Suppressor macrophage treated with lipopolysaccharide for 1 hour (primary cell): ENCODE data around the gene GARIN5B.

Experiments
- DNase-seq, 3 donors: peaks; one replicate each; pipeline ENCODE4 v3.0.0-alpha.2; 2020 to 2022

The GARIN5B gene

DNA sequence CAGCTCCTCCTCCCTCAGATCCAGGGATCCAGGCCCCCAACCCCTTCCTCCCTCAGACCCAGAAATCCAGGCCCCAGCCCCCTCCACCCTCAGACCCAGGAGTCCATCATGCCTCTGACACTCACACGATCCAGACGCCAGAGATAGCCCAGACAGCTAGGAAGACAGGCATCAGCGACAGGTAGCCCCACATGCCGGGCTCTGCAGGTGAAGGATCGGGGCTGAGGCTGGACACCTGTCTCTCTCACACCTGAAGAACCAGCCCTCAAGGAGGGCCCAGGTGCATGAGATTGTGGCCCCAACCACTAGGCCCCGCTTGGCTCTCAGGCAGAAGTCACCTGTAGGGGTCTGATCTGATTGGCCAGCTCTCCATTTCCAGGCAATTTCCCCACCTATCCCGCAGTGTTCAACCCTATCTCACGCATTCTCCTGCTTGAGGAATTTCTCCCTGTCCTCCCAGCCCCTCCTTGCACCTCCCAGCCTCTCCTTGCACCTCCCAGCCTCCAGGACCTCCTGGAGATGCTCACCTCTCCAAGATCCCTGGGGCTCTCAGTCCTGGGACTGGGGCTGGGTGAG lies 42.1 kb downstream of the GARIN5B start:
- DNase-seq, result no peak

GRCh38 chr19:55319785-55320184 lies 43.3 kb downstream of the GARIN5B start:
- DNase-seq, result no peak

- no peak for DNase-seq
Observed at GRCh38 chr19:55316646-55317045, 46.4 kb downstream of the GARIN5B start.

DNA sequence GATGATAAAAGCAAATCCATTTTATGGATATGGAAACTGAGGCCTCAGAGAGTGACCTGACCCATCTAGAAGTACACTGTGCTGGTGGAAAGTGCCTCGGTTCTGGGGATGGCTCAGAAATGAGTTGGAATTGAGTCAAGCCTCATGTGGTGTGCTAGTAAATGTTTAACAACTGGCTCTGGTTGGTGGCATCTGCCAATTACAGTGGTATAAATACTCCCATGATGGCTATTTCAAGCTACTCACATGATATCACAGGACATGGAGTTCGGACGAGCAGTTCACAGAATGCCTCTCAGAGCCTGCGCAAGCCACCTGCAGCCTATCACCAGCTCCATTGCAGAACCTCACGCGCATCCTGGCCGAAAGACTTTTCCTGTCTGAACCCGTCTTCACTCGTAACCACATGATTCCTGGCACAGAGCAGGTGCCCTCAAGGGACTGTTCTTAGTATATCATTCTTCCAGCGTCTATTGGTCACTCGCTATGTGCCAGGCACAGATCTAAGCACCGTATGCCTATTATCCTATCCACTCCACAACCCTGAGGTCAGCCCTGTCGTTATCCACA lies 47.0 kb downstream of the GARIN5B start:
- no peak for DNase-seq

DNA sequence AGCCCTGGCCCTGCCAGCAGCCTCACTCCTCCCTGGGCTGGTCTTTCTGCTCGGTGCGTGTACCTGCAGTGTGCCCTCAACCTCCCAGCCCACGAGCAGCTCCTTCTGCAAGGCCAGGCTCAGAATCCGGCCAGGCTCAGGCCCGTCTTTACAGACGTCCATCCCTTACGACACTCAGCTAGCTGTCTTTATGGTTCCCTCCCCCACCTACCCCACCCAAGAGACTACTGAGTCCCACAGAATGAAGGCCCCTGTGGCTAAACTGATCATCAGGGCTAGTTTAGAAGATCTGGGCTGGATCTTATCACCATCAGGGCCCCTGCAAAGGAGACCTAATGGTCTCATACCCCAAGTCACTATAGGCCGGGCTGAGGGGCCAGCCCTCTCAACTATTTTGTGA lies 48.7 kb downstream of the GARIN5B start:
- DNase-seq, result no peak

DNA sequence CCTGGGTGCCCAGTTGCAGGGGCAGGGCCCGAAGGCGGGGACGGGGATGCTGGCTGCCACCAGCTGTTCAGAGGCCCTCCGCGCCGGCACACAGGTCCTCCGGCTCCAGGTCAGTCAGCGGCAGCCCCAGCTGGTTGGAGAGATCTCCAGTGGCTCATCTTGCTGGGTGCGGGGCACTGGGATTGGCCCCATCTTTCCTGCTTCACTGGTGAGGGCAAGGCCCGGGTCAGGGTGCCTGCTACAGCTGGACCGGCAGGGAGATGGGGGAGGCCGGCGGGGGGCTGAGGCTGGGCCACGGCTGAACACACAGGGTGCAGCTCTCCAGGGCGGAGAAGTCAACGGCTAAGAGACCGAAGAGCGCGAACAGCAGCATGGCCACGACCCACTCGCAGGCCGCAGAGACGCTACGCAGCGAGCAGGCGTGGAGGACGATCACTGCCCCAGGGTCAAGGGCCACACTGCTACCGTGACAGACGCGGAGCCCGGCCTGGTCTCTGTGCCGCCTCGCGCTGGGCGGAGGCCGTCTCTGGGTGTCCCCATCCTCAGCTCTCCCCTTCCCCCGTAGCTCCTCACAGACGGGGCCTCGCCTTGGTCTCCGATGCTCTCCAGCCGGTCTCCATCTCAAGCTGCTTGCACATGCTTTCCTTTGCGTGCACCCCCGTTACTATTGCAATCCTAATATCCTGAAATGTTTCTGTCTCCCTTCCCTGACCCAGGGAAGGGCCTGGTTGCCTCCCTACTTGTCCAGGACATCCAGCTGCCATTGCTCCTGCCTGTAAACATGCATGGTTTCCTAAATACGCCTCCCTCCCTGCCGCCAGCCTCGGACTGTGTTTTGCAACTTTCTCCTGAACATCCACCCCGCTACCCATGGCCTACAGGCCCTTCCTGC lies 50.2 kb downstream of the GARIN5B start:
- DNase-seq, result no peak

DNA sequence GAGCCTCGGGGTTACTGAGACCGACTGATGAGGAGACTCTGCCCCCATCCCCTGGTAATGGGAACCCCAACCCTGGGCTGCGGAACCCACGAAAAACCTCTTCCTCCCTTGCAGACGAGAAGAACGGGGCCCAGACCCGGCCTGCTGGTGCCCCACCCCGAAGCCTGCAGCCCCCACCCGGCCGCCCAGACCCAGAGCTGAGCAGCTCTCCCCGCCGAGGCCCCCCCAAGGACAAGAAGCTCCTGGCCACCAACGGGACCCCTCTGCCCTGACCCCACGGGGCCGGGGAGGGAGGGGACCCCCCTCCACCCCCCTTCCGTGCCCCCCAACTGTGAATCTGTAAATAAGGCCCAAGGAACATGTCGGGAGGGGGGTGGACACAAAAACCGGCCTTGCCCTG lies 51.3 kb downstream of the GARIN5B start:
- DNase-seq, result no peak

- no peak for DNase-seq
Observed at GRCh38 chr19:55311397-55311796, 51.7 kb downstream of the GARIN5B start.

DNA sequence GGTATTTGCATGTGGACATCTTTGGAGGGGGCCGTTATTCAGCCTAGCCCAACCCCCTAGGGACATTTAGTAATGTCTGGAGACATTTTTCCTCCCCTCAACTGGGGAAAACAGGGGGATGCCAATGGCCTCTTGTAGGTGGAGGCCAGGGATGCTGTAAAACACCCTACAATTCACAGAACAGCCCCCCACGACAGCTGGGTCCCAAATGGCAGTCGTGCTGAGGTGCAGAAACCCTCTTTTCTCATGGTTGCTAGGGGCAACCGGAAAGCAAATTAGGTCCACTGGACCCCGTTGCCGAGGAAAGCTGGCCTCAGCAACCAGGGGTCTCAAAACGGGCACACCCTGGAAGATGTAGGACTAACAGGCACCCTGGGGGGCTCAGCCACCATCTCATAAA lies 52.6 kb downstream of the GARIN5B start:
- DNase-seq, result no peak

DNA sequence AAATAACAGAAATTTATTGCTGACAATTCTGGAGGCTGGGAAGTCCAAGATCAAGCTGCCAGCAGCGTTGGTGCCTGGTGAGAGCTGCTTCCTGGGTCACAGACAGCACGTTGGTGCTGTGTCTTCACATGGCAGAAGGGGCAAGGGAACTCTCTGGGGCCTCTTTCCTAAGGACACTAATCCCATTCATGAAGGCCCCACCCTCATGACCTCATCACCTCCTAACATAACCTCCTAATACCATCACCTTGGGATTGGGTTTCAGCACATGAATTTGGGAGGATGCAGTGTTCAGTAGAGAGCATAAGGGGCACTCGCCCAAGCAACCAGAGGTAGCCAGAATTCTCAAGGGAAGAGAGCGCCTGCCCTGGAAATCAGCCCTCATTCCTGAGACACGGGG lies 53.6 kb downstream of the GARIN5B start:
- DNase-seq, result no peak

GRCh38 chr19:55308281-55308680 lies 54.8 kb downstream of the GARIN5B start:
- no peak for DNase-seq

DNA sequence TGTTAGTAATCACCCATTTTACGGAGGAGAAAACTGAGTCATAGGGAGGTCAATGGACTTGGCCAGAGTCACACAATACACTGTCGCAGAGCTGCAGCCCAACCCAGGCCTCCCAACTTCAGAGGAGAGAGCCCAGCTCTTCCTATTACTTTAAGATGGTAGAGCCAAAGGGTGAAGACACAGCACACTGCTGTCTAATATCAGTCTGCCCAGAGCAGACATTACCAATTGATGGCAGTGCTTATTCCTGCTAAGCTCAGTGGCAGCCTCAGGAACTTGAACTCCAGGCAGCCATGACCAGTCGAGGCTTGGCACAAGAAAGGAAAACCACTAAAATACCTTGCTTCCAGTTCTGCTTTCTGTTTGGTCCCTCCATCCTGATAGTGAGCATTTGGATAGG lies 56.3 kb downstream of the GARIN5B start:
- no peak for DNase-seq

- no peak for DNase-seq
Observed at GRCh38 chr19:55305983-55306562, 57.0 kb downstream of the GARIN5B start.

DNA sequence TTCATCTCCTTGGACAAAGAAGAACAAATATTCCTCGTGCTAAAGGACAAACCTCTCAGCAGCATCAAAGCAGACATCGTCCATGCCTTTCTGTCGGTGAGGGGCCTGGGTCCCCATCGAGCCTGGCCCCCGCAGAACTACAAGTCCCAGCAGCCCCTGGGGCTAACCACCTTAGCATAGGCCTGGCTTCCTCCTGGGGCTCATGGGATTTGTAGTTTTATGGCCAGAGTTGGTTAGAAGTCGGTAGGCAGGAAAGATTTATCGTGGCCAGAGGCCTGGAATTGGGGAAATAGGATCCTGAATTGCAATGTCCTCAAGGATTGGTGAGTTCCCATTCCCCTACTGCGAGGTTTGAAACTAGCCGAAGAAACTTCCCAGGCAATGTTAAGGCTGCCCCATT lies 57.6 kb downstream of the GARIN5B start:
- peak; percentile 52 to 71 (median 65) for DNase-seq

- DNase-seq, result no peak
Observed at GRCh38 chr19:55304980-55305379, 58.1 kb downstream of the GARIN5B start.
